Transverse colon (tissue), 4 donors: ENCODE measurements around the gene VAPA. TPM values are rescaled to one million over a fixed set of nuclear protein-coding genes. Genes with fewer than 3 reads are reported as not detected.
A peak's percentile ranks its signal among the peaks of the same experiment; 100 is the strongest.

ENCODE experiments used
- DNase-seq: peaks from one replicate; pipeline ENCODE4 v3.0.0-alpha.2; 2019
- H3K27ac ChIP-seq, 4 donors: fragments of 200-600 bp; sonication (generic); 2 replicates each; pipeline ENCODE4 v1.5.1; 2016 to 2018; ENCODE audit warnings: inconsistent platforms in 4 of 4
- H3K27me3 ChIP-seq: fragments of 200-600 bp; sonication (generic); 2 replicates; pipeline ENCODE4 v1.5.1; 2017; ENCODE audit warnings: inconsistent platforms
- H3K36me3 ChIP-seq, 4 donors: fragments of 200-600 bp; sonication (generic); 2 replicates each; pipeline ENCODE4 v1.5.1; 2017 to 2019; ENCODE audit warnings: inconsistent platforms in 4 of 4
- H3K4me1 ChIP-seq, 4 donors: fragments of 200-600 bp; sonication (generic); 2 replicates each; pipeline ENCODE4 v1.5.1; 2017 to 2020; ENCODE audit warnings: inconsistent platforms in 4 of 4
- H3K4me3 ChIP-seq, 4 donors: fragments of 200-600 bp; sonication (generic); 1 replicate in 1 of 4; 2 replicates in 3 of 4; pipeline versions ENCODE4 v1.5.1 to v1.6.1; 2017 to 2019; ENCODE audit warnings: inconsistent platforms in 4 of 4
- H3K9me3 ChIP-seq, 2 donors: fragments of 200-600 bp; sonication (generic); 2 replicates each; pipeline ENCODE4 v1.5.1; 2017 to 2019; ENCODE audit warnings: inconsistent platforms in 2 of 2
- CTCF ChIP-seq, 5 experiments: fragments of 200-600 bp in 3 of 5; fragments of 450-650 bp in 2 of 5; sonication (generic) in 3 of 5; IDR thresholded peaks; 1 replicate in 2 of 5; 2 replicates in 3 of 5; pipeline ENCODE4 v1.5.1; 2016 to 2017; ENCODE audit warnings: antibody characterized with exemption in 5 of 5, inconsistent platforms in 3 of 5, mild to moderate bottlenecking in 2 of 5, moderate library complexity in 1 of 5
- EP300 ChIP-seq: sonication (generic); formaldehyde crosslinking; IDR thresholded peaks from one replicate; pipeline ENCODE4 v1.6.1; 2017; ENCODE audit warnings: antibody characterized with exemption, low read depth
- POLR2A ChIP-seq: fragments of 450-650 bp; IDR thresholded peaks from one replicate; pipeline ENCODE4 v1.6.1; 2016; ENCODE audit warnings: antibody characterized with exemption, mild to moderate bottlenecking, moderate library complexity
- POLR2AphosphoS5 ChIP-seq, 3 donors: sonication (generic); formaldehyde crosslinking; IDR thresholded peaks; one replicate each; pipeline ENCODE4 v1.6.1; 2016; ENCODE audit warnings: antibody characterized with exemption in 3 of 3
- WGBS, 2 donors: methylation state at CpG; one replicate each; pipeline ENCODE4 v1.1.5; 2018; ENCODE audit warnings: low coverage in 1 of 2; 5-methylcytosine and 5-hydroxymethylcytosine counted together
- in situ Hi-C, 4 donors: fragments of 200-750 bp; cut with MboI; loops; one replicate each; pipeline versions ENCODE4 v1.15.0 to v1.15.1; 2017; ENCODE audit warnings: low sequenced_read_pairs in 3 of 4, low pct_ligation_motif_present in 1 of 4, low pct_unique_long_range_greater_than_20kb in 1 of 4
- intact Hi-C: fragments of 100-400 bp; cut with DNase I; formaldehyde crosslinking; loops from one replicate; pipeline ENCODE4 v1.15.1; 2023; ENCODE audit warnings: low total_unique reads
- total RNA-seq, 4 donors: library from RNA; depleted of rRNA; stranded (reverse); fragments of >200 nt; gene quantifications; one replicate each; pipeline ENCODE4 v1.1.0, GENCODE V29; 2016

Gene VAPA
- total RNA-seq, 4 donors from 2014 or later = 110 to 322 (median 213) TPM

- DNase-seq = peak; percentile 33
- intact Hi-C loops = no loop called here
Measured at GRCh38 chr18:9868857-9869714, 44.7 kb upstream of the VAPA start.

GRCh38 chr18:9869715-9870430 lies 43.9 kb upstream of the VAPA start:
- WGBS, 2 donors = 58 to 59% methylated on average over 9 of the region's 9 CpGs
- TF ChIP-seq POLR2AphosphoS5 (IDR thresholded peaks at IDR 0.05) = peak in 2 of 3 donors; percentile 35 to 76
- no peak for TF ChIP-seq EP300
- no peak for TF ChIP-seq CTCF (IDR thresholded peaks at IDR 0.05)
- no peak for TF ChIP-seq POLR2A
- DNase-seq = peak; percentile 28
- peaks cover 4 to 5% of the 10 kb centered on the region in 2 donors for H3K9me3 ChIP-seq
- intact Hi-C loops = no loop called here
- H3K4me3 ChIP-seq = no peak overlapping the region
- no peaks in the 10 kb centered on the region for H3K27me3 ChIP-seq
- no peaks in the 10 kb centered on the region for H3K36me3 ChIP-seq
- in situ Hi-C loops = no loop called here
- peak overlapping the region; percentile 50 to 70 (median 56) for H3K27ac ChIP-seq
- H3K4me1 ChIP-seq = peaks cover 17 to 24% (median 20%) of the 10 kb centered on the region in 4 donors

More at GRCh38 chr18:9868857-9869714, 44.7 kb upstream of the VAPA start:
- Histone ChIP-seq H3K27ac (peak overlapping the region; percentile 50 to 70 (median 66)), H3K4me1 (peaks cover 17 to 24% (median 20%) of the 10 kb centered on the region in 4 donors), H3K9me3 (peaks cover 4 to 5% of the 10 kb centered on the region in 2 donors), H3K36me3 (no peaks in the 10 kb centered on the region), H3K27me3 (no peaks in the 10 kb centered on the region), H3K4me3 (no peak overlapping the region)
- TF ChIP-seq POLR2A (no peak), POLR2AphosphoS5 (IDR thresholded peaks at IDR 0.05) (no peak), EP300 (no peak), CTCF (IDR thresholded peaks at IDR 0.05) (no peak)
- in situ Hi-C loops = no loop called here
- WGBS, 2 donors = 20 to 45% methylated on average over 3 to 6 of the region's 6 CpGs

GRCh38 chr18:9870431-9871008 lies 43.3 kb upstream of the VAPA start:
- no peak for DNase-seq
- TF ChIP-seq EP300 = no peak
- no peak for TF ChIP-seq POLR2AphosphoS5 (IDR thresholded peaks at IDR 0.05)
- TF ChIP-seq POLR2A = no peak
- TF ChIP-seq CTCF (IDR thresholded peaks at IDR 0.05) = no peak
- no peaks in the 10 kb centered on the region for H3K27me3 ChIP-seq
- no peak overlapping the region for H3K4me3 ChIP-seq
- intact Hi-C loops = no loop called here
- H3K4me1 ChIP-seq = peaks cover 17 to 24% (median 20%) of the 10 kb centered on the region in 4 donors
- H3K36me3 ChIP-seq = no peaks in the 10 kb centered on the region
- peak overlapping the region; percentile 50 to 70 (median 56) for H3K27ac ChIP-seq
- WGBS, 2 donors = 45 to 54% methylated on average over 4 of the region's 4 CpGs
- peaks cover 2% of the 10 kb centered on the region in 2 donors for H3K9me3 ChIP-seq
- in situ Hi-C loops = no loop called here

GRCh38 chr18:9871244-9871746 lies 42.5 kb upstream of the VAPA start:
- TF ChIP-seq POLR2AphosphoS5 (IDR thresholded peaks at IDR 0.05) = no peak
- TF ChIP-seq POLR2A = no peak
- no peak for TF ChIP-seq CTCF (IDR thresholded peaks at IDR 0.05)

More at GRCh38 chr18:9871244-9871746, 42.5 kb upstream of the VAPA start:
- Histone ChIP-seq H3K27me3 (no peaks in the 10 kb centered on the region), H3K4me3 (no peak overlapping the region), H3K27ac (no peak overlapping the region), H3K4me1 (peaks cover 17 to 24% (median 20%) of the 10 kb centered on the region in 4 donors), H3K9me3 (no peaks in the 10 kb centered on the region), H3K36me3 (no peaks in the 10 kb centered on the region)
- no peak for DNase-seq
- in situ Hi-C loops (no loop called here), intact Hi-C loops (no loop called here)
- WGBS, 2 donors = 82 to 85% methylated on average over 3 to 6 of the region's 6 CpGs
